GM21717 (cell line): ENCODE measurements around the gene MBLAC1.

Source experiments
- ATAC-seq: cut with Tn5 transposase; IDR thresholded peaks from one replicate; pipeline ENCODE4 v1.9.1; 2021; ENCODE audit warnings: mild to moderate bottlenecking, moderate library complexity; ENCODE audit not compliant: unreplicated experiment

The MBLAC1 gene

GRCh38 chr7:100095289-100095688 lies 31.5 kb upstream of the MBLAC1 start:
- ATAC-seq, result no peak

GRCh38 chr7:100095704-100096103 lies 31.1 kb upstream of the MBLAC1 start:
- no peak for ATAC-seq

GRCh38 chr7:100098913-100099312 lies 27.9 kb upstream of the MBLAC1 start:
- ATAC-seq, result no peak

- ATAC-seq, result no peak
These were observed 27.3 kb upstream of the MBLAC1 start for GRCh38 chr7:100099452-100099851.

GRCh38 chr7:100100420-100101015 lies 26.2 kb upstream of the MBLAC1 start:
- peak; percentile 61 for ATAC-seq

GRCh38 chr7:100101016-100101862 lies 25.5 kb upstream of the MBLAC1 start, which contains the start of the genes AP4M1 and MCM7:
AP4M1 (plus strand) TSS chr7:100101643; CDS start chr7:100101715, 72 bp downstream.
MCM7 (minus strand) TSS chr7:100101397; CDS start chr7:100101294, 103 bp downstream.
- peak; percentile 79 for ATAC-seq

- ATAC-seq, result no peak
These were observed 23.6 kb upstream of the MBLAC1 start for GRCh38 chr7:100102950-100103840.

- no peak for ATAC-seq
These were observed 21.2 kb upstream of the MBLAC1 start for GRCh38 chr7:100105534-100105933.

- ATAC-seq, result no peak
These were observed 20.1 kb upstream of the MBLAC1 start for GRCh38 chr7:100106633-100107032.

- ATAC-seq, result no peak
These were observed 19.5 kb upstream of the MBLAC1 start for GRCh38 chr7:100107125-100107737.

GRCh38 chr7:100107890-100108289 lies 18.9 kb upstream of the MBLAC1 start:
- ATAC-seq, result no peak

GRCh38 chr7:100109521-100110163 lies 17.1 kb upstream of the MBLAC1 start:
- ATAC-seq, result no peak

GRCh38 chr7:100111156-100111555 lies 15.6 kb upstream of the MBLAC1 start:
- ATAC-seq, result no peak

GRCh38 chr7:100111914-100112313 lies 14.9 kb upstream of the MBLAC1 start:
- ATAC-seq, result no peak

GRCh38 chr7:100115026-100115425 lies 11.7 kb upstream of the MBLAC1 start:
- no peak for ATAC-seq

GRCh38 chr7:100118388-100119071 lies 8.2 kb upstream of the MBLAC1 start:
- no peak for ATAC-seq

GRCh38 chr7:100119072-100119969 lies 7.4 kb upstream of the MBLAC1 start, which contains the start of the genes CNPY4 and TAF6:
CNPY4 (plus strand) TSS chr7:100119634; CDS start chr7:100119745, 111 bp downstream.
TAF6 (minus strand) TSS chr7:100119358; CDS start chr7:100114209, 5,149 bp downstream.
- peak; percentile 65 for ATAC-seq

- no peak for ATAC-seq
These were observed 6.6 kb upstream of the MBLAC1 start for GRCh38 chr7:100119970-100120732.
